ENCODE measurements around the gene ADAMTS2. TPM values are rescaled to one million over a fixed set of nuclear protein-coding genes. Genes with fewer than 3 reads are reported as not detected.

Gene ADAMTS2
- total RNA-seq, 2 experiments from 2014 or later = not detected

DNA sequence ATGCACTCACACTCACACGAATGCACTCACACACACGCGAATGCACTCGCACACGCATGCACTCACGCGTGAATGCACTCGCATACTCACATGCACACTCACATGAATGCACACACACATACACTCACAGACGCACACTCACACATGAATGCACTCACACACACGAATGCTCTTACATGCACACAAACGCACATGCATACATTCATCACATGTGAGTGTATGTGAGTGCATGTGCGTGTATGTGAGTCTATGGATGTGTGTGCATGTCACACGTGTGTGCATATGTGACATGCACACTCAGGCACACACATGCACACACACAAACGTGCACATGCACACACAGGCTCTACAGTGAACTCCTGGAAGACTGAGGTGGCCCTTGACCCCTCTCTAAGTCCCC is 121.7 kb downstream of the ADAMTS2 start:
- H3K27ac Mint-ChIP-seq = no peak overlapping the region
- Histone ChIP-seq H3K27me3 (ENCODE audit: control insufficient read depth in 1 of 2, insufficient read depth in 2 of 2, low read length in 2 of 2) (no peaks in the 10 kb centered on the region), H3K36me3 (ENCODE audit: insufficient read depth, low read length) (no peaks in the 10 kb centered on the region), H3K4me3 (ENCODE audit: low read length) (no peak overlapping the region), H3K27ac (ENCODE audit: low read depth in 1 of 2, low read length in 2 of 2) (no peak overlapping the region), H3K9me3 (ENCODE audit: control insufficient read depth in 1 of 2, insufficient read depth in 1 of 2, low read length in 2 of 2) (peaks cover 0 to 37% of the 10 kb centered on the region in 2 experiments), H3K4me1 (ENCODE audit: insufficient read depth, low read length) (no peaks in the 10 kb centered on the region)
- intact Hi-C loops (cut with DNase I, micrococcal nuclease) = no loop called here
- POLR2A ChIA-PET = no interaction called here
- H3K9me3 Mint-ChIP-seq = peaks cover 4% of the 10 kb centered on the region
- no peak overlapping the region for H3K4me3 Mint-ChIP-seq
- DNase-seq (no peak), ATAC-seq (ENCODE audit: poor library complexity) (no peak)
- H3K4me1 Mint-ChIP-seq (ENCODE audit: low read depth) = no peaks in the 10 kb centered on the region
- TF ChIP-seq CTCF (IDR thresholded peaks at IDR 0.05) = no peak
- CTCF ChIA-PET = no interaction called here
- no peaks in the 10 kb centered on the region for H3K36me3 Mint-ChIP-seq (ENCODE audit: low read depth)
- H3K27me3 Mint-ChIP-seq = no peaks in the 10 kb centered on the region

- CTCF ChIA-PET = no interaction called here
- POLR2A ChIA-PET = no interaction called here
- no peaks in the 10 kb centered on the region for H3K4me1 Mint-ChIP-seq (ENCODE audit: low read depth)
- H3K27me3 Mint-ChIP-seq = no peaks in the 10 kb centered on the region
- H3K36me3 ChIP-seq (ENCODE audit: insufficient read depth, low read length) = no peaks in the 10 kb centered on the region
- no peak for DNase-seq
- peaks cover 0 to 37% of the 10 kb centered on the region in 2 experiments for H3K9me3 ChIP-seq (ENCODE audit: control insufficient read depth in 1 of 2, insufficient read depth in 1 of 2, low read length in 2 of 2)
- H3K27ac ChIP-seq (ENCODE audit: low read depth in 1 of 2, low read length in 2 of 2) = no peak overlapping the region
- H3K9me3 Mint-ChIP-seq = peaks cover 4% of the 10 kb centered on the region
- H3K4me3 Mint-ChIP-seq = no peak overlapping the region
- no peak for ATAC-seq (ENCODE audit: poor library complexity)
- H3K4me3 ChIP-seq (ENCODE audit: low read length) = no peak overlapping the region
- no peaks in the 10 kb centered on the region for H3K27me3 ChIP-seq (ENCODE audit: control insufficient read depth in 1 of 2, insufficient read depth in 2 of 2, low read length in 2 of 2)
- H3K27ac Mint-ChIP-seq = no peak overlapping the region
- intact Hi-C loops (cut with DNase I, micrococcal nuclease) = no loop called here
- no peak for TF ChIP-seq CTCF (IDR thresholded peaks at IDR 0.05)
- no peaks in the 10 kb centered on the region for H3K36me3 Mint-ChIP-seq (ENCODE audit: low read depth)
- H3K4me1 ChIP-seq (ENCODE audit: insufficient read depth, low read length) = no peaks in the 10 kb centered on the region
These were observed 122.8 kb downstream of the ADAMTS2 start for GRCh38 chr5:179222246-179223017.

DNA sequence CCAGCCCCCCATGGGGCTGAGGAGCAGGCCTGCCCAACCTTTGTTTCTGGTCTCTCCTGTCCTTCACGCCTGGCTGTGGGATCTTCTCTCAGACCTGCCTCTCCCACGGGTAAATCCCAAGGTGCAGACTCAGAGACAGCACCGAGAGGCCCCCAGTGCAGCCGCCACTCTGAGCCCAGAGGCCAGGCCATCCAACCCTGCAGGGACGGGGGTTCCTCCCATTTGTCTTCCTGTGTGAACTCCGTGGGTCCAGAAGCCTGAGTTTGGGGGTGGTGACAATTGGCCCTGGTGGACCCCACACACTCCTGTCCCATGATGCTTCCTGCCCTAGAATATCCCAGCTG is 123.4 kb downstream of the ADAMTS2 start:
- no peaks in the 10 kb centered on the region for H3K36me3 ChIP-seq (ENCODE audit: insufficient read depth, low read length)
- Mint-ChIP-seq H3K36me3 (ENCODE audit: low read depth) (no peaks in the 10 kb centered on the region), H3K4me3 (no peak overlapping the region), H3K27me3 (no peaks in the 10 kb centered on the region), H3K9me3 (peaks cover 4% of the 10 kb centered on the region), H3K27ac (no peak overlapping the region), H3K4me1 (ENCODE audit: low read depth) (no peaks in the 10 kb centered on the region)
- intact Hi-C loops (cut with DNase I, micrococcal nuclease) = no loop called here
- H3K27me3 ChIP-seq (ENCODE audit: control insufficient read depth in 1 of 2, insufficient read depth in 2 of 2, low read length in 2 of 2) = no peaks in the 10 kb centered on the region
- no peak overlapping the region for H3K4me3 ChIP-seq (ENCODE audit: low read length)
- DNase-seq = no peak
- H3K4me1 ChIP-seq (ENCODE audit: insufficient read depth, low read length) = no peaks in the 10 kb centered on the region
- ChIA-PET CTCF (no interaction called here), POLR2A (no interaction called here)
- H3K9me3 ChIP-seq (ENCODE audit: control insufficient read depth in 1 of 2, insufficient read depth in 1 of 2, low read length in 2 of 2) = peaks cover 0 to 37% of the 10 kb centered on the region in 2 experiments
- no peak for TF ChIP-seq CTCF (IDR thresholded peaks at IDR 0.05)
- no peak overlapping the region for H3K27ac ChIP-seq (ENCODE audit: low read depth in 1 of 2, low read length in 2 of 2)
- no peak for ATAC-seq (ENCODE audit: poor library complexity)
